Gastrocnemius medialis (tissue), 4 donors: ENCODE data around the gene CAMSAP1. TPM values are rescaled to one million over a fixed set of nuclear protein-coding genes. Genes with fewer than 3 reads are reported as not detected.

Experiments used
- ATAC-seq, 2 donors: fragments of 150-250 bp; one replicate each; pipeline ENCODE4 v1.9.1; 2016
- DNase-seq, 2 donors: peaks; one replicate each; pipeline ENCODE4 v3.0.0-alpha.2; 2019
- H3K27ac ChIP-seq, 4 donors: fragments of 200-600 bp; sonication (generic); 1 replicate in 1 of 4; 2 replicates in 3 of 4; pipeline ENCODE4 v1.5.1; 2016 to 2018; ENCODE audit warnings: mild to moderate bottlenecking in 2 of 4, moderate library complexity in 1 of 4
- H3K27me3 ChIP-seq, 3 donors: fragments of 200-600 bp; sonication (generic) in 2 of 3; 1 replicate in 1 of 3; 2 replicates in 2 of 3; pipeline versions ENCODE4 v1.5.1 to v1.6.0; 2016 to 2019; ENCODE audit warnings: mild to moderate bottlenecking in 1 of 3, moderate library complexity in 1 of 3
- H3K36me3 ChIP-seq, 2 donors: fragments of 200-600 bp; sonication (generic) in 1 of 2; one replicate each; pipeline ENCODE4 v1.5.1; 2017 to 2018
- H3K4me1 ChIP-seq, 2 donors: fragments of 200-600 bp; sonication (generic) in 1 of 2; one replicate each; pipeline ENCODE4 v1.5.1; 2016 to 2017; ENCODE audit warnings: mild to moderate bottlenecking in 2 of 2
- H3K4me3 ChIP-seq, 4 donors: fragments of 200-600 bp; sonication (generic) in 3 of 4; 1 replicate in 1 of 4; 2 replicates in 3 of 4; pipeline ENCODE4 v1.5.1; 2016 to 2019; ENCODE audit warnings: mild to moderate bottlenecking in 2 of 4
- H3K9me3 ChIP-seq, 3 donors: fragments of 200-600 bp; sonication (generic) in 2 of 3; 1 replicate in 1 of 3; 2 replicates in 2 of 3; pipeline ENCODE4 v1.5.1; 2016 to 2019
- POLR2A ChIP-seq, 2 donors: fragments of 450-650 bp; IDR thresholded peaks; one replicate each; pipeline ENCODE4 v1.6.1; 2017; ENCODE audit warnings: antibody characterized with exemption in 2 of 2, mild to moderate bottlenecking in 2 of 2, moderate library complexity in 2 of 2
- in situ Hi-C, 4 donors: fragments of 200-750 bp; cut with MboI; loops; one replicate each; pipeline versions ENCODE4 v1.15.0 to v1.8.0; 2017; ENCODE audit warnings: low sequenced_read_pairs in 4 of 4
- intact Hi-C: fragments of 100-400 bp; cut with DNase I; formaldehyde crosslinking; loops from one replicate; pipeline ENCODE4 v1.15.1; 2023; ENCODE audit warnings: low total_unique reads
- total RNA-seq, 4 donors: library from RNA; depleted of rRNA; stranded (reverse); fragments of >200 nt; gene quantifications; one replicate each; pipeline versions ENCODE4 v1.1.0 to v1.2.3, GENCODE V29; 2016
- TF ChIP-seq, protein P1 (sequence below), 5 experiments: fragments of 450-650 bp in 3 of 5; fragments of 200-600 bp in 2 of 5; sonication (generic) in 2 of 5; IDR thresholded peaks in 4 of 5; conservative IDR thresholded peaks in 1 of 5; 1 replicate in 4 of 5; 2 replicates in 1 of 5; pipeline ENCODE4 v1.5.1; 2016 to 2019; ENCODE audit warnings: antibody characterized with exemption in 5 of 5, mild to moderate bottlenecking in 3 of 5, moderate library complexity in 3 of 5

CAMSAP1 gene
- total RNA-seq, 4 donors from 2014 or later = 54.8 to 94.9 (median 82.9) TPM

DNA sequence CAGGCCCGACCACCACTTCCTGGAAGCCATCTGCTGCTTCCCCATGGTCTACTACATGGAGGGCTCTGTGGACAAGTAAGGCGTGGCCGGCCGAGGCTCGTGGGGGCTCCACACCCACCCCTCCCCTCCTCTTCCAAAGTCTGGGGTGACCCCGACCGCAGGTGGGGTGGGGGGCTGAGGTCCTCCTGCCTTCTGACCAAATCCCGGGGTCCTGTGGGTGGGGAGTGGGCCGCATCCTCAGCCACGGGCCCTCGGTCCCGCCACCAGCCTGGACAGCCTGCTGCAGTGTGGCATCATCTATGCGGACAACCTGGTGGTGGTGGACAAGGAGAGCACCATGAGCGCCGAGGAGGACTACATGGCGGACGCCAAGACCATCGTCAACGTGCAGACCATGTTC, 128.9 kb downstream of the CAMSAP1 start:
- DNase-seq (no peak), ATAC-seq (no peak)
- TF ChIP-seq POLR2A (IDR thresholded peaks at IDR 0.05) = no peak
- TF ChIP-seq, protein P1, sequence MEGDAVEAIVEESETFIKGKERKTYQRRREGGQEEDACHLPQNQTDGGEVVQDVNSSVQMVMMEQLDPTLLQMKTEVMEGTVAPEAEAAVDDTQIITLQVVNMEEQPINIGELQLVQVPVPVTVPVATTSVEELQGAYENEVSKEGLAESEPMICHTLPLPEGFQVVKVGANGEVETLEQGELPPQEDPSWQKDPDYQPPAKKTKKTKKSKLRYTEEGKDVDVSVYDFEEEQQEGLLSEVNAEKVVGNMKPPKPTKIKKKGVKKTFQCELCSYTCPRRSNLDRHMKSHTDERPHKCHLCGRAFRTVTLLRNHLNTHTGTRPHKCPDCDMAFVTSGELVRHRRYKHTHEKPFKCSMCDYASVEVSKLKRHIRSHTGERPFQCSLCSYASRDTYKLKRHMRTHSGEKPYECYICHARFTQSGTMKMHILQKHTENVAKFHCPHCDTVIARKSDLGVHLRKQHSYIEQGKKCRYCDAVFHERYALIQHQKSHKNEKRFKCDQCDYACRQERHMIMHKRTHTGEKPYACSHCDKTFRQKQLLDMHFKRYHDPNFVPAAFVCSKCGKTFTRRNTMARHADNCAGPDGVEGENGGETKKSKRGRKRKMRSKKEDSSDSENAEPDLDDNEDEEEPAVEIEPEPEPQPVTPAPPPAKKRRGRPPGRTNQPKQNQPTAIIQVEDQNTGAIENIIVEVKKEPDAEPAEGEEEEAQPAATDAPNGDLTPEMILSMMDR (IDR thresholded peaks at IDR 0.05 in 4 of 5, conservative IDR thresholded peaks at IDR 0.05 in 1 of 5) = no peak
- Histone ChIP-seq H3K27me3 (no peaks in the 10 kb centered on the region), H3K36me3 (no peaks in the 10 kb centered on the region), H3K4me1 (no peaks in the 10 kb centered on the region), H3K4me3 (no peak overlapping the region), H3K9me3 (no peaks in the 10 kb centered on the region), H3K27ac (no peak overlapping the region)
- in situ Hi-C loops (no loop called here), intact Hi-C loops (no loop called here)

DNA sequence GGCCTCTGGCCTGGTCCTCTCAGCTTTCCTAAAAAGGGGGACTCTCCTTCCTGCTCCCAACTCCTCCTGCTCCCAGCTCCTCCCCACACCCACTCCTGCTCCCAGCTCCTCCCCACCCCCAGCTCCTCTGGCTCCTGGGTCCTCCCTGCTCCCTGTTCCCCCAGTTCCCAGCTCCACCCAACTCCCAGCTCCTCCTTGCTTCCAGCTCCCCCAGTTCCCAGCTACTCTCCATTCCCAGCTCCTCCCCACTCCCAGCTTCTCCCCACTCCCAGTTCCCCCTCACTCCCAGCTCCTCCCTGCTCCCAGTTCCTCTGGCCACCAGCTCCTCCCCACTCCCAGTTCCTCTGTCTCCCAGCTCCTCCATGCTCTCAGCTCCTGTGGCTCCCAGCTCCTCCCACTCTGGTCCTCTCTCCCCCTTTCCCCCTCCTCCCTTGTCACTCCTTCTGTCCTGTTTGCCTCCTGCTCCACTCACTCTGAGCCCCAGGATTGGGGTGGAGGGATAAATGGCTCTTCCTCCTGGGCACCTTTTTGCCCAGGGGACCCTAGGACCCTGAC, 129.6 kb downstream of the CAMSAP1 start:
- H3K9me3 ChIP-seq = no peaks in the 10 kb centered on the region
- intact Hi-C loops (no loop called here), in situ Hi-C loops (no loop called here)
- TF ChIP-seq POLR2A (IDR thresholded peaks at IDR 0.05) = no peak
- TF ChIP-seq, protein P1 (IDR thresholded peaks at IDR 0.05 in 4 of 5, conservative IDR thresholded peaks at IDR 0.05 in 1 of 5) = no peak
- no peak overlapping the region for H3K4me3 ChIP-seq
- DNase-seq (no peak), ATAC-seq (no peak)
- H3K36me3 ChIP-seq = no peaks in the 10 kb centered on the region
- H3K4me1 ChIP-seq = no peaks in the 10 kb centered on the region
- no peak overlapping the region for H3K27ac ChIP-seq
- H3K27me3 ChIP-seq = no peaks in the 10 kb centered on the region

DNA sequence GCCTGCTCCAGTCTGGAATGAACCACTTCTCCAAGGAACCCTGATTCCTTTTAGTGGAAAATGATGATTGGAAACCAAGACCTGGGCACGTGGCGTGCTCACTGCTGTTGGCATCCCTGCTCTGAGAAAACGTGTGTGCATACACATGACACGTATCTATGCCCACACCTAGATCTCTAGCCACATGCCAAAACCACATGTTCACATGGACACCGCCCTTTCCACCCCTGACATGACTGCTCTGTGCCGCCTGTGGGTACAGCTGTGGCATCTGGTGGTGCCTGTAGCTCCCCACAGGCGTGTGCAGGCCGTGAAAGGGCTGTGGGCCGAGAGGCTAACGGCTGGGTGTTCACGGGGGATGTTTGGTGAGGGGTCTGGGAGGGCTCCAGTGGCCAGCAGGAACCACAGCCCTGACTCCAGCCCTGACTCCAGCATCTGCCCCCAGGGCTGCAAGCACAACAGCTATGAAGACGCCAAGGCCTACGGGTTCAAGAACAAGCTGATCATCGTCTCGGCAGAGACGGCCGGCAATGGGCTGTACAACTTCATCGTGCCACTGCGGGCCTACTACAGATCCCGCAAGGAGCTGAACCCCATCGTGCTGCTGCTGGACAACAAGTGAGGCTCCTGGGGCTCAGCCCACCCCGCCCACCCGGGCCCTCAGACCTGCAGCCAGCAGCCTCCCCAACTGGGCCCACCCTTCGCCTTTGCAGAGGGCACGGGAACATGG, 130.3 kb downstream of the CAMSAP1 start:
- ATAC-seq (no peak), DNase-seq (no peak)
- TF ChIP-seq, protein P1 (IDR thresholded peaks at IDR 0.05 in 4 of 5, conservative IDR thresholded peaks at IDR 0.05 in 1 of 5) = no peak
- no peak for TF ChIP-seq POLR2A (IDR thresholded peaks at IDR 0.05)
- no peak overlapping the region for H3K27ac ChIP-seq
- in situ Hi-C loops (no loop called here), intact Hi-C loops (no loop called here)
- H3K4me3 ChIP-seq = no peak overlapping the region
- H3K4me1 ChIP-seq = no peaks in the 10 kb centered on the region
- no peaks in the 10 kb centered on the region for H3K9me3 ChIP-seq
- no peaks in the 10 kb centered on the region for H3K36me3 ChIP-seq
- no peaks in the 10 kb centered on the region for H3K27me3 ChIP-seq

DNA sequence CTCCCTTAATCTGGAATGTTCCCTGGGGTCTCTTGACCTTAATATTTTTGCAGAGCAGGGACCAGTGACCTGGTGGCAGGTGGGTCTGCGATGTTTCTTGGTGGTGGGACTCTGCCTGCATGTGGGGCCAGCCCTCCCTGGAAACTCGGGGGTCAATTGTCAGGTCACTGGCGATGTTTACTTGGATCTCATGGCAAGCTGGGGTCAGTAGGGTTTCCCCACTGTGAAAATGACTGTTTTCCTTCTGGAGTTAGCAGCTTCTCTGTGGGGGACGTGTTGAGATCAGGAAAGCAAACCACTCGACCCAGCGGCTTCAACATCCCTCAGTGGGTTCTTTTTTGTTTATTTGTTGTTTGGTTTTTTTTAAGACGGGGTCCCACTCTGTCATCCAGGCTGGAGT, 131.4 kb downstream of the CAMSAP1 start:
- in situ Hi-C loops (no loop called here), intact Hi-C loops (no loop called here)
- Histone ChIP-seq H3K9me3 (no peaks in the 10 kb centered on the region), H3K27ac (no peak overlapping the region), H3K27me3 (no peaks in the 10 kb centered on the region), H3K36me3 (no peaks in the 10 kb centered on the region), H3K4me1 (no peaks in the 10 kb centered on the region), H3K4me3 (no peak overlapping the region)
- ATAC-seq (no peak), DNase-seq (no peak)
- TF ChIP-seq POLR2A (IDR thresholded peaks at IDR 0.05) = no peak
- TF ChIP-seq, protein P1 (IDR thresholded peaks at IDR 0.05 in 4 of 5, conservative IDR thresholded peaks at IDR 0.05 in 1 of 5) = no peak
